SK-N-SH treated with all-trans-retinoic acid at 6 μM for 48 hours (cell line): Measurements from ENCODE around the gene SLC12A8.

Experiments
- BACH2 ChIP-seq: fragments of 250-450 bp; sonication (Bioruptor Pico); IDR thresholded peaks from 2 replicates; pipeline ENCODE4 v1.9.0; 2021; ENCODE audit warnings: mild to moderate bottlenecking, borderline replicate concordance
- PATZ1 ChIP-seq: fragments of 250-450 bp; sonication (Bioruptor Pico); IDR thresholded peaks from 2 replicates; pipeline ENCODE4 v1.8.0; 2020; ENCODE audit warnings: mild to moderate bottlenecking, moderate library complexity, borderline replicate concordance
- PPARA ChIP-seq: fragments of 250-450 bp; sonication (Bioruptor Pico); IDR thresholded peaks from 2 replicates; pipeline ENCODE4 v1.5.0; 2020; ENCODE audit warnings: mild to moderate bottlenecking, borderline replicate concordance
- ZFP30 ChIP-seq: fragments of 450-650 bp; formaldehyde crosslinking; IDR thresholded peaks from 2 replicates; pipeline ENCODE4 v1.5.0; 2022; ENCODE audit warnings: mild to moderate bottlenecking, moderate library complexity

- TF ChIP-seq PATZ1 (CRISPR knock-in tag) (no peak), ZFP30 (CRISPR knock-in tag) (no peak), BACH2 (no peak), PPARA (CRISPR knock-in tag) (no peak)
Observed at GRCh38 chr3:125069968-125070745, 142.4 kb downstream of the SLC12A8 start.
